22Rv1 (cell line): ENCODE measurements around the gene CTSK.
A peak's percentile ranks its signal among the peaks of the same experiment; 100 is the strongest.
"Not testable (repeated sequence)": the region's sequence is repeated elsewhere in the genome, so short reads cannot be mapped to it uniquely, and the experiment has no call there.

Experiments
- H3K27ac ChIP-seq: fragments of 450-650 bp; 2 replicates; pipeline ENCODE4 v1.5.1; 2017
- ZFX ChIP-seq: fragments of 450-650 bp; IDR thresholded peaks from 2 replicates; pipeline ENCODE4 v1.6.1; 2017; ENCODE audit warnings: antibody characterized with exemption, borderline replicate concordance
- TF ChIP-seq, protein P1 (sequence below): fragments of 450-650 bp; IDR thresholded peaks from 2 replicates; pipeline ENCODE4 v1.5.1; 2017; ENCODE audit warnings: mild to moderate bottlenecking

The CTSK gene

DNA sequence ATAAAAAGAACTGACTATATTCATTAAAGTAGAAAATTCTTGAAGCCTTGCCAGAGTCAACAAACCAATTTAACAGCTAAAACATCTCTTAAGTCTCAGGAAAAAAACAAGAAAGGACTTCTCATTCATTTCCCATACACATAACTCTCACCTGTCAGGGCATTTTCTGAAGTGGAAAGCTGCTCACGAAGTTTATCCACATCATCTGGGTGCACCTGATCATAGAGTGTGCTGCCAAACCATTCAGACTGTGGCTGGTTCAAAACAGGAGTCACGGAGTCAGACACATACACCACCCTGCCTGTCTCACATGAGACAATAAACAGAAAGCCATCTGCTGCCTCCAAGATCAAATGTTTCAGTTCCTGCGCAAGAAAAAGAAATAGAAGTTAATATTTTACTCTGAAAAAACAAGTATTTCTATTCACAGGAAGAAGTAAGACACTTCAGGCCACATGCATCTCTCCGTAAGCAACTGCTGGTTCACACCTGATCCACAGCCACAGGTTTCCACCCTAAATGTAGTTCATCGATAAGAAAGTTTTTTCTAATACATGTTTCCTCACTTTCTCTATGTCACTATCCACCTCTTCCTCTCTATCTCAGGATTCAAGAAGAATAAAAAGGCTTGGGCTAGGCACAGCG is 28.2 kb upstream of the CTSK start:
- TF ChIP-seq, protein P1, sequence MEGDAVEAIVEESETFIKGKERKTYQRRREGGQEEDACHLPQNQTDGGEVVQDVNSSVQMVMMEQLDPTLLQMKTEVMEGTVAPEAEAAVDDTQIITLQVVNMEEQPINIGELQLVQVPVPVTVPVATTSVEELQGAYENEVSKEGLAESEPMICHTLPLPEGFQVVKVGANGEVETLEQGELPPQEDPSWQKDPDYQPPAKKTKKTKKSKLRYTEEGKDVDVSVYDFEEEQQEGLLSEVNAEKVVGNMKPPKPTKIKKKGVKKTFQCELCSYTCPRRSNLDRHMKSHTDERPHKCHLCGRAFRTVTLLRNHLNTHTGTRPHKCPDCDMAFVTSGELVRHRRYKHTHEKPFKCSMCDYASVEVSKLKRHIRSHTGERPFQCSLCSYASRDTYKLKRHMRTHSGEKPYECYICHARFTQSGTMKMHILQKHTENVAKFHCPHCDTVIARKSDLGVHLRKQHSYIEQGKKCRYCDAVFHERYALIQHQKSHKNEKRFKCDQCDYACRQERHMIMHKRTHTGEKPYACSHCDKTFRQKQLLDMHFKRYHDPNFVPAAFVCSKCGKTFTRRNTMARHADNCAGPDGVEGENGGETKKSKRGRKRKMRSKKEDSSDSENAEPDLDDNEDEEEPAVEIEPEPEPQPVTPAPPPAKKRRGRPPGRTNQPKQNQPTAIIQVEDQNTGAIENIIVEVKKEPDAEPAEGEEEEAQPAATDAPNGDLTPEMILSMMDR: no peak
- no peak for TF ChIP-seq ZFX
- peak overlapping the region; percentile 32 for H3K27ac ChIP-seq

DNA sequence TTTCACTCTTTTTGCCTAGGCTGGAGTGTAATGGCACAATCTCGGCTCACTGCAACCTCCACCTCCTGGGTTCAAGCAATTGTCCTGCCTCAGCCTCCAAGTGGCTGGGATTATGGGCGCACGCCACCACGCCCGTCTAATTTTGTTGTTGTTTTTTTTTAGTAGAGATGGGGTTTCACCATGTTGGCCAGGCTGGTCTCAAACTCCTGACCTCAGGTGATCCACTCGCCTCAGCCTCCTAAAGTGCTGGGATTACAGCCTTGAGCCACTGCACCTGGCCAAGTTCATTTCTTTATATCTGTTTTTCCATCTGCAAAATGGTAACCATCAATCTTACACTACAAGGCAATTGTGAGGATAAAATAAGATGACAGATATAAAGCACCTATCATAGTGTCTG is 25.9 kb upstream of the CTSK start:
- not testable (repeated sequence) for H3K27ac ChIP-seq

- no peak overlapping the region for H3K27ac ChIP-seq
- TF ChIP-seq, protein P1: no peak
- TF ChIP-seq ZFX: no peak
Observed at GRCh38 chr1:150832597-150832996, 24.5 kb upstream of the CTSK start.

GRCh38 chr1:150829751-150830150 is 21.7 kb upstream of the CTSK start:
- no peak overlapping the region for H3K27ac ChIP-seq
- TF ChIP-seq, protein P1: peak; percentile 57
- no peak for TF ChIP-seq ZFX

GRCh38 chr1:150826299-150826698 is 18.2 kb upstream of the CTSK start:
- H3K27ac ChIP-seq: peak overlapping the region; percentile 26
- TF ChIP-seq, protein P1: no peak
- no peak for TF ChIP-seq ZFX

DNA sequence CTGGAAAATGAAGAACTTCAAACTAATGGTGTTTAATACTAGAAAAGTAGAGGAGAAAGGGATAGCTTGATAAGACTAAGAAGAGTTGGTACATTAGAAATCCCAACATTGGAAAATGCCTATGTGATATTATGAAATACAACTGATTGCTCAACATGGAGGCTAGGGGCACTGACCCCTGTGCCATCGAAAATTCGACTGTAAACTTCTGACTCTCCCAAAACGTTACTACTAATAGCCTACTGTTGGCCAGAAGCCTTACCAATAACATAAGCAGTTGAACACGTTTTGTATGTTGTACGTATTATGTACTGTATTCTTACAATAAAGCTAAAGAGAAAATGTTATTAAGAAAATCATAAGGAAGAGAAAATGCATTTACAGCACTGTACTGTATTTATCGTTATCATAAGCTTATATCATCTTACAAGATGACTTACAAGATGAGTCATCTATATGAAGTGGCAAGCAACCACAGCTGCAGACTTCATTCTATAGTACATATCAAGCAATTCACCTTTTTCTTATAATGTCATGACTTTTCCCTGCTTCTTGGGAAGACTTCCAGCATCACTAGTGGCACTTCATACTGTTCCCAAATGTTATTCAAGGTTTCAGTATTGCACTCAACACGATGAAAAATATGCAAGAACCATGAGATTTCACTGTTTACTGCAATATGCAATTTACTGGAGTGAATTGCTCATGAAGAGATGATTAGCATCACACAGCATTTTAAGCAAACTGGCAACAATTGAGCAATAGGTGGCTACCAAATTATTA is 12.9 kb upstream of the CTSK start:
- TF ChIP-seq ZFX: no peak
- TF ChIP-seq, protein P1: no peak

DNA sequence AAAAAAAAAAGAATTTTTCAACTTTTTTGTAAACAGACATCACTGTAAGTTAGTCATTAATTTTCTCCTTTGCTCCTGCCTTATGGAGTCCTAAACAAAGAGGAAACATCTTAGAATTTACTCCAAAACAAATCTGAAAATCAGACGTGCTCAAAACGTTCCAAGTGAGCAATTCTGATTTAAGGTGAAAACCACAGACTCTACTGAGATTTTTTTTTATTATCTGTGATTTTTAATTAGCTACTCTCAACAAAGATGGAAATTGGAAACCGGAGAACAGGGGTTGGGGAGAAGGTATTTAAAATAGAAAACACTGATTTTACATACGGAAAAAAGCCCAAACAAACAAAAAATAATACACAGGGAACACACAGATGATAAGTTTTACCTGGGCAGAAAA is 7.8 kb upstream of the CTSK start:
- H3K27ac ChIP-seq: no peak overlapping the region

More for the DNA sequence above, 12.9 kb upstream of the CTSK start:
- H3K27ac ChIP-seq: peak overlapping the region; percentile 4; the same call in 1 of the 2 replicates

More for the DNA sequence above, 7.8 kb upstream of the CTSK start:
- TF ChIP-seq, protein P1: no peak
- TF ChIP-seq ZFX: no peak
